Activated CD4-positive, alpha-beta T cell treated with anti-CD3 and anti-CD28 coated beads for 36 hours (primary cell): ENCODE measurements around the gene HIPK4. TPM values are rescaled to one million over a fixed set of nuclear protein-coding genes. Genes with fewer than 3 reads are reported as not detected.
A peak's percentile ranks its signal among the peaks of the same experiment; 100 is the strongest.

Experiments used
- ATAC-seq: fragments of 200-7000 bp; cut with Tn5 transposase; one replicate; pipeline ENCODE4 v1.10.0; 2021; ENCODE audit warnings: mild to moderate bottlenecking, moderate library complexity
- CTCF ChIA-PET: fragments of 350-600 bp; sonication (Branson Sonifier 250); formaldehyde crosslinking; loops from one replicate; lab custom pipeline; 2021; ENCODE audit warnings: antibody characterized with exemption; lab: Charles Lee
- POLR2A ChIA-PET: fragments of 350-600 bp; sonication (Branson Sonifier 250); formaldehyde crosslinking; loops from one replicate; lab custom pipeline; 2021; ENCODE audit warnings: antibody characterized with exemption, inconsistent platforms; lab: Charles Lee
- DNase-seq: peaks from one replicate; pipeline ENCODE4 v3.0.0-alpha.2; 2020
- H3K27ac Mint-ChIP-seq: one replicate; pipeline ENCODE4 v1.8.0; 2021; ENCODE audit warnings: mixed read lengths
- H3K27me3 Mint-ChIP-seq: one replicate; pipeline ENCODE4 v1.8.0; 2021; ENCODE audit warnings: mixed read lengths
- H3K36me3 Mint-ChIP-seq: one replicate; pipeline ENCODE4 v1.8.0; 2021; ENCODE audit warnings: low read depth, mixed read lengths
- H3K4me1 Mint-ChIP-seq: one replicate; pipeline ENCODE4 v1.8.0; 2021; ENCODE audit warnings: mixed read lengths
- H3K4me3 Mint-ChIP-seq: one replicate; pipeline ENCODE4 v1.8.0; 2021; ENCODE audit warnings: mild to moderate bottlenecking, moderate library complexity, mixed read lengths
- H3K9me3 Mint-ChIP-seq: one replicate; pipeline ENCODE4 v1.8.0; 2021; ENCODE audit warnings: low read depth, mixed read lengths
- intact Hi-C, 2 experiments: fragments of 100-400 bp; cut with DNase I in 1 of 2; cut with micrococcal nuclease in 1 of 2; formaldehyde crosslinking; loops; one replicate each; pipeline versions ENCODE4 v1.14.2 to v1.15.1; 2022 to 2024; cut with DNase I, micrococcal nuclease
- total RNA-seq, 2 experiments: library from RNA; stranded (reverse); gene quantifications; one replicate each; pipeline ENCODE4 v1.2.3, GENCODE V29; 2021

HIPK4 gene
- total RNA-seq, 2 experiments from 2014 or later, result 0.09 TPM; not detected in 1

GRCh38 chr19:40418040-40418439, 28.1 kb upstream of the HIPK4 start:
- intact Hi-C loops, result no loop called here
- Mint-ChIP-seq H3K36me3 (peaks cover 11% of the 10 kb centered on the region), H3K27me3 (no peaks in the 10 kb centered on the region), H3K27ac (no peak overlapping the region), H3K4me3 (no peak overlapping the region), H3K4me1 (peaks cover 22% of the 10 kb centered on the region), H3K9me3 (no peaks in the 10 kb centered on the region)
- ChIA-PET CTCF (interaction anchor here (0.7 to 0.8 kb wide), 3 partner anchors 10 to 116 kb away, joined by 3 to 4 read pairs (median 3); no protein-coding TSS in a partner anchor), POLR2A (no interaction called here)
- ATAC-seq (no peak), DNase-seq (no peak)

GRCh38 chr19:40417643-40417981, 27.6 kb upstream of the HIPK4 start:
- peak overlapping the region; percentile 3 for H3K27ac Mint-ChIP-seq
- no peak overlapping the region for H3K4me3 Mint-ChIP-seq
- peaks cover 22% of the 10 kb centered on the region for H3K4me1 Mint-ChIP-seq
- POLR2A ChIA-PET, result interaction anchor here (0.6 kb wide), 1 partner anchor 207 kb away, joined by 5 read pairs; no protein-coding TSS in a partner anchor
- CTCF ChIA-PET, result interaction anchor here (0.7 kb wide), 1 partner anchor 10 kb away, joined by 3 read pairs; no protein-coding TSS in a partner anchor
- no peak for ATAC-seq
- H3K36me3 Mint-ChIP-seq, result peaks cover 9% of the 10 kb centered on the region
- intact Hi-C loops, result no loop called here
- DNase-seq, result no peak
- no peaks in the 10 kb centered on the region for H3K27me3 Mint-ChIP-seq
- H3K9me3 Mint-ChIP-seq, result no peaks in the 10 kb centered on the region

- H3K4me3 Mint-ChIP-seq, result no peak overlapping the region
- H3K36me3 Mint-ChIP-seq, result peaks cover 4% of the 10 kb centered on the region
- peak; percentile 13 for ATAC-seq
These were observed 27.1 kb upstream of the HIPK4 start for GRCh38 chr19:40416918-40417642.

GRCh38 chr19:40415768-40416167, 25.8 kb upstream of the HIPK4 start:
- ATAC-seq, result no peak
- ChIA-PET POLR2A (interaction anchor here (1.2 kb wide), 1 partner anchor 11 kb away, joined by 4 read pairs; no protein-coding TSS in a partner anchor), CTCF (interaction anchor here (0.6 to 1.2 kb wide), 4 partner anchors 27 to 135 kb away, joined by 3 read pairs; no protein-coding TSS in a partner anchor)
- H3K36me3 Mint-ChIP-seq, result no peaks in the 10 kb centered on the region
- intact Hi-C loops, result no loop called here
- DNase-seq, result no peak
- H3K27me3 Mint-ChIP-seq, result peaks cover 2% of the 10 kb centered on the region
- H3K9me3 Mint-ChIP-seq, result no peaks in the 10 kb centered on the region
- no peak overlapping the region for H3K4me3 Mint-ChIP-seq
- peaks cover 12% of the 10 kb centered on the region for H3K4me1 Mint-ChIP-seq
- H3K27ac Mint-ChIP-seq, result no peak overlapping the region

More at GRCh38 chr19:40416918-40417642, 27.1 kb upstream of the HIPK4 start:
- Mint-ChIP-seq H3K27me3 (no peaks in the 10 kb centered on the region), H3K9me3 (no peaks in the 10 kb centered on the region), H3K27ac (peak overlapping the region; percentile 3), H3K4me1 (peaks cover 16% of the 10 kb centered on the region)
- POLR2A ChIA-PET, result interaction anchor here (0.6 to 1.2 kb wide), 2 partner anchors 9 to 208 kb away, joined by 4 to 5 read pairs; no protein-coding TSS in a partner anchor
- CTCF ChIA-PET, result interaction anchor here (0.7 to 1.2 kb wide), 3 partner anchors 9 to 47 kb away, joined by 3 read pairs; no protein-coding TSS in a partner anchor
- DNase-seq, result peak; percentile 45
- intact Hi-C loops, result no loop called here

- Mint-ChIP-seq H3K4me1 (peaks cover 12% of the 10 kb centered on the region), H3K36me3 (no peaks in the 10 kb centered on the region), H3K27ac (no peak overlapping the region), H3K4me3 (no peak overlapping the region), H3K27me3 (peaks cover 2% of the 10 kb centered on the region), H3K9me3 (no peaks in the 10 kb centered on the region)
- DNase-seq (no peak), ATAC-seq (no peak)
- ChIA-PET CTCF (interaction anchor here (0.5 to 1.2 kb wide), 3 partner anchors 12 to 228 kb away, joined by 3 read pairs; no protein-coding TSS in a partner anchor), POLR2A (interaction anchor here (0.7 kb wide), 1 partner anchor 10 kb away, joined by 4 read pairs; no protein-coding TSS in a partner anchor)
- intact Hi-C loops, result no loop called here
These were observed 24.9 kb upstream of the HIPK4 start for GRCh38 chr19:40414542-40415535.

- intact Hi-C loops, result no loop called here
- Mint-ChIP-seq H3K4me1 (peaks cover 10% of the 10 kb centered on the region), H3K27ac (no peak within 1 kb of the TSS), H3K36me3 (no peaks in the 10 kb centered on the region), H3K4me3 (no peak within 1 kb of the TSS), H3K27me3 (peaks cover 2% of the 10 kb centered on the region), H3K9me3 (no peaks in the 10 kb centered on the region)
- CTCF ChIA-PET, result interaction anchor here (0.7 to 1.2 kb wide), 2 partner anchors 13 to 18 kb away, joined by 3 read pairs; no protein-coding TSS in a partner anchor
- POLR2A ChIA-PET, result no interaction called here
- DNase-seq (no peak), ATAC-seq (no peak)
These were observed 23.4 kb upstream of the HIPK4 start, which contains the start of gene PRX for GRCh38 chr19:40413291-40413845. Gene PRX, minus strand, starts transcription at chr19:40413378. Its CDS starts 5,446 bp downstream, at chr19:40407932.

- DNase-seq (no peak), ATAC-seq (no peak)
- Mint-ChIP-seq H3K9me3 (no peaks in the 10 kb centered on the region), H3K27me3 (peaks cover 2% of the 10 kb centered on the region), H3K27ac (no peak overlapping the region), H3K36me3 (no peaks in the 10 kb centered on the region), H3K4me3 (no peak overlapping the region), H3K4me1 (peaks cover 12% of the 10 kb centered on the region)
- intact Hi-C loops, result no loop called here
- CTCF ChIA-PET, result no interaction called here
- POLR2A ChIA-PET, result no interaction called here
These were observed 22.9 kb upstream of the HIPK4 start for GRCh38 chr19:40412866-40413265.

GRCh38 chr19:40411958-40412499, 22.0 kb upstream of the HIPK4 start:
- no peak overlapping the region for H3K4me3 Mint-ChIP-seq
- DNase-seq, result no peak
- no peak overlapping the region for H3K27ac Mint-ChIP-seq
- H3K36me3 Mint-ChIP-seq, result no peaks in the 10 kb centered on the region
- ChIA-PET POLR2A (no interaction called here), CTCF (no interaction called here)
- no peaks in the 10 kb centered on the region for H3K9me3 Mint-ChIP-seq
- ATAC-seq, result no peak
- peaks cover 7% of the 10 kb centered on the region for H3K4me1 Mint-ChIP-seq
- intact Hi-C loops, result no loop called here
- H3K27me3 Mint-ChIP-seq, result peaks cover 2% of the 10 kb centered on the region

GRCh38 chr19:40411125-40411842, 21.3 kb upstream of the HIPK4 start:
- no peak overlapping the region for H3K4me3 Mint-ChIP-seq
- no peak overlapping the region for H3K27ac Mint-ChIP-seq
- H3K9me3 Mint-ChIP-seq, result no peaks in the 10 kb centered on the region
- ATAC-seq (no peak), DNase-seq (no peak)
- POLR2A ChIA-PET, result no interaction called here
- H3K4me1 Mint-ChIP-seq, result peaks cover 4% of the 10 kb centered on the region
- H3K36me3 Mint-ChIP-seq, result no peaks in the 10 kb centered on the region
- intact Hi-C loops, result no loop called here
- peaks cover 2% of the 10 kb centered on the region for H3K27me3 Mint-ChIP-seq
- CTCF ChIA-PET, result no interaction called here

GRCh38 chr19:40410030-40410389, 20.0 kb upstream of the HIPK4 start:
- Mint-ChIP-seq H3K9me3 (no peaks in the 10 kb centered on the region), H3K36me3 (no peaks in the 10 kb centered on the region), H3K27ac (no peak overlapping the region), H3K4me3 (no peak overlapping the region), H3K27me3 (peaks cover 2% of the 10 kb centered on the region), H3K4me1 (peaks cover 4% of the 10 kb centered on the region)
- no peak for DNase-seq
- POLR2A ChIA-PET, result no interaction called here
- intact Hi-C loops, result no loop called here
- CTCF ChIA-PET, result interaction anchor here (2.4 kb wide), 1 partner anchor 55 kb away, joined by 9 read pairs; the partner anchor contains the start of gene BLVRB
- ATAC-seq, result no peak
